ENCODE data around the gene AKR1E2.
A peak's percentile ranks its signal among the peaks of the same experiment; 100 is the strongest.

AKR1E2 gene

GRCh38 chr10:4843525-4844180, 17.6 kb downstream of the AKR1E2 start:
- no peak for DNase-seq
- Histone ChIP-seq H3K4me3 (no peak overlapping the region), H3K36me3 (peaks cover 0 to 34% (median 5%) of the 10 kb centered on the region in 3 donors), H3K27me3 (no peaks in the 10 kb centered on the region), H3K9me3 (no peaks in the 10 kb centered on the region), H3K4me1 (no peaks in the 10 kb centered on the region), H3K27ac (no peak overlapping the region)
- no peak for TF ChIP-seq CTCF (IDR thresholded peaks at IDR 0.05)
- intact Hi-C loops (cut with DNase I; ENCODE audit: low total_unique reads), result no loop called here

GRCh38 chr10:4844864-4845263, 18.9 kb downstream of the AKR1E2 start:
- peaks cover 0 to 6% (median 2%) of the 10 kb centered on the region in 4 donors for H3K4me1 ChIP-seq
- H3K9me3 ChIP-seq, result no peaks in the 10 kb centered on the region
- no peak overlapping the region for H3K27ac ChIP-seq
- H3K36me3 ChIP-seq, result peaks cover 0 to 30% (median 5%) of the 10 kb centered on the region in 3 donors
- no peaks in the 10 kb centered on the region for H3K27me3 ChIP-seq
- no peak for DNase-seq
- H3K4me3 ChIP-seq, result no peak overlapping the region
- TF ChIP-seq CTCF (IDR thresholded peaks at IDR 0.05), result no peak
- intact Hi-C loops (cut with DNase I; ENCODE audit: low total_unique reads), result loop anchor here (5.0 kb wide), 1 partner anchor 437 kb away; no protein-coding TSS in a partner anchor

GRCh38 chr10:4845766-4846165, 19.8 kb downstream of the AKR1E2 start:
- intact Hi-C loops (cut with DNase I; ENCODE audit: low total_unique reads), result loop anchor here (5.0 kb wide), 1 partner anchor 437 kb away; no protein-coding TSS in a partner anchor
- H3K27ac ChIP-seq, result no peak overlapping the region
- H3K4me3 ChIP-seq, result no peak overlapping the region
- H3K27me3 ChIP-seq, result no peaks in the 10 kb centered on the region
- TF ChIP-seq CTCF (IDR thresholded peaks at IDR 0.05), result no peak
- H3K9me3 ChIP-seq, result no peaks in the 10 kb centered on the region
- DNase-seq, result no peak
- H3K36me3 ChIP-seq, result peaks cover 0 to 27% (median 5%) of the 10 kb centered on the region in 3 donors
- peaks cover 0 to 14% (median 9%) of the 10 kb centered on the region in 4 donors for H3K4me1 ChIP-seq

GRCh38 chr10:4846775-4847174, 20.8 kb downstream of the AKR1E2 start:
- H3K4me1 ChIP-seq, result peaks cover 0 to 18% (median 10%) of the 10 kb centered on the region in 4 donors
- TF ChIP-seq CTCF (IDR thresholded peaks at IDR 0.05), result no peak
- intact Hi-C loops (cut with DNase I; ENCODE audit: low total_unique reads), result loop anchor here (5.0 kb wide), 1 partner anchor 436 kb away; no protein-coding TSS in a partner anchor

GRCh38 chr10:4847561-4848355, 21.8 kb downstream of the AKR1E2 start:
- no peak for DNase-seq
- TF ChIP-seq CTCF (IDR thresholded peaks at IDR 0.05), result no peak
- peak overlapping the region in 1 of 2 donors; percentile 14 for H3K27ac ChIP-seq
- H3K4me3 ChIP-seq, result no peak overlapping the region
- no peaks in the 10 kb centered on the region for H3K27me3 ChIP-seq
- peaks cover 0 to 28% (median 17%) of the 10 kb centered on the region in 4 donors for H3K4me1 ChIP-seq
- H3K9me3 ChIP-seq, result no peaks in the 10 kb centered on the region
- H3K36me3 ChIP-seq, result peaks cover 0 to 15% (median 5%) of the 10 kb centered on the region in 3 donors
- intact Hi-C loops (cut with DNase I; ENCODE audit: low total_unique reads), result loop anchor here (5.0 kb wide), 1 partner anchor 435 kb away; no protein-coding TSS in a partner anchor

More at GRCh38 chr10:4846775-4847174, 20.8 kb downstream of the AKR1E2 start:
- DNase-seq, result no peak
- Histone ChIP-seq H3K27me3 (no peaks in the 10 kb centered on the region), H3K9me3 (no peaks in the 10 kb centered on the region), H3K36me3 (peaks cover 0 to 25% (median 5%) of the 10 kb centered on the region in 3 donors), H3K4me3 (no peak overlapping the region), H3K27ac (no peak overlapping the region)

Data from tibial artery (tissue), 4 donors.